GM13977 (cell line): ENCODE measurements around the gene GPC5.
"Not testable (repeated sequence)": the region's sequence is repeated elsewhere in the genome, so short reads cannot be mapped to it uniquely, and the experiment has no call there.

Source experiments
- DNase-seq: peaks from one replicate; pipeline ENCODE4 v3.0.0; 2012; ENCODE audit warnings: low spot score
- CTCF ChIP-seq: IDR thresholded peaks from 2 replicates; pipeline ENCODE4 v1.5.1; 2012; ENCODE audit warnings: mild to moderate bottlenecking, control low read depth; ENCODE audit not compliant: insufficient read depth; ENCODE audit errors: extremely low read depth, missing control alignments
- in situ Hi-C: fragments of 300-500 bp; cut with MboI; formaldehyde crosslinking; loops from one replicate; pipeline ENCODE4 v1.12.0; 2022; ENCODE audit warnings: low sequenced_read_pairs, low pct_unique_long_range_greater_than_20kb, mixed read lengths, inconsistent platforms; ENCODE audit not compliant: unreplicated experiment

The GPC5 gene

GRCh38 chr13:92681239-92681638 is 1282.8 kb downstream of the GPC5 start:
- no peak for TF ChIP-seq CTCF
- DNase-seq: no peak
- in situ Hi-C loops: no loop called here

- no peak for DNase-seq
- in situ Hi-C loops: no loop called here
- no peak for TF ChIP-seq CTCF
These were observed 1284.6 kb downstream of the GPC5 start for GRCh38 chr13:92682832-92683517.

GRCh38 chr13:92694047-92694446 is 1295.6 kb downstream of the GPC5 start:
- in situ Hi-C loops: no loop called here
- DNase-seq: no peak
- no peak for TF ChIP-seq CTCF

GRCh38 chr13:92695827-92696226 is 1297.4 kb downstream of the GPC5 start:
- in situ Hi-C loops, DNase-seq: not testable (repeated sequence)

GRCh38 chr13:92716749-92717148 is 1318.3 kb downstream of the GPC5 start:
- no peak for DNase-seq
- TF ChIP-seq CTCF: no peak
- in situ Hi-C loops: no loop called here

- in situ Hi-C loops: no loop called here
- TF ChIP-seq CTCF: no peak
- DNase-seq: no peak
These were observed 1319.4 kb downstream of the GPC5 start for GRCh38 chr13:92717857-92718256.

- in situ Hi-C loops: no loop called here
- no peak for DNase-seq
- no peak for TF ChIP-seq CTCF
These were observed 1321.4 kb downstream of the GPC5 start for GRCh38 chr13:92719868-92720267.
